Right ventricle myocardium inferior (tissue), 1 donor: ENCODE data around the gene HK1. TPM values are rescaled to one million over a fixed set of nuclear protein-coding genes. Genes with fewer than 3 reads are reported as not detected.

Experiments used
- ATAC-seq: fragments of 200-7000 bp; cut with Tn5 transposase; one replicate; pipeline ENCODE4 v1.9.1; 2020; ENCODE audit warnings: mild to moderate bottlenecking, moderate library complexity
- DNase-seq: peaks from one replicate; pipeline ENCODE4 v3.0.0; 2021; ENCODE audit errors: missing footprints
- intact Hi-C: fragments of 100-400 bp; cut with DNase I; formaldehyde crosslinking; loops from one replicate; pipeline ENCODE4 v1.11.0; 2022
- total RNA-seq: library from RNA; stranded (reverse); fragmentation: NEBNext Ultra II Directional; extraction: Animal tissue kit (Norgen Biotek cat#: 25700); gene quantifications from one replicate; pipeline ENCODE4 v1.2.1, GENCODE V29; 2021
- donor health status: DM: no; HTN: yes; CAD: no; lungs with severe emphysema.

HK1 gene
- total RNA-seq, 1 donor from 2014 or later = 186 TPM

DNA sequence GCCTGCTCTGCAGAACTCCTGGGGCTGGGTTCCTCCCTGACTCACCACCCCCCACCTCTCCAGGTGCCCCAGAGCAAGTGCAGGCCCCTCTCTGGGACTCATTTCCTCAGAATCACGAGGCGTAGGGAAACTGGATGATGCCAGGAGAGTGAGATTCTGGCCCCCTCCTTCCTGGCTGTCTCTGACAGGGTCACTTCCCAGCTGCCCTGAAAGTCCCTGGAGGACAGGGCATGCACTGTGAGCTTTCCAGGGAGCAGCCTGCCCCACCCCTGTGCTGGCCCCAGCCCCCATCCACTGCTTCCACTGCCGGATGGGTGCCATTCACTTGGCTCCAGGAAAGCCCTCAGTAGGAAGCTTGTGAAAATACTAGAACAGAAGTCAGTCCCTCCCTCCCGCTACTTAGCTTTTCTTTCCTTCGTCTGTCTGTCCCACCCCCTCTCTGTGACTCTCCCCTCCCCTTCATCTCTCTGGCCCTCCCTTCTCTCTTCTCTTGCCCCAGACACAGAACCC lies 128.1 kb downstream of the HK1 start:
- ATAC-seq = peak; percentile 44
- intact Hi-C loops = no loop called here

DNA sequence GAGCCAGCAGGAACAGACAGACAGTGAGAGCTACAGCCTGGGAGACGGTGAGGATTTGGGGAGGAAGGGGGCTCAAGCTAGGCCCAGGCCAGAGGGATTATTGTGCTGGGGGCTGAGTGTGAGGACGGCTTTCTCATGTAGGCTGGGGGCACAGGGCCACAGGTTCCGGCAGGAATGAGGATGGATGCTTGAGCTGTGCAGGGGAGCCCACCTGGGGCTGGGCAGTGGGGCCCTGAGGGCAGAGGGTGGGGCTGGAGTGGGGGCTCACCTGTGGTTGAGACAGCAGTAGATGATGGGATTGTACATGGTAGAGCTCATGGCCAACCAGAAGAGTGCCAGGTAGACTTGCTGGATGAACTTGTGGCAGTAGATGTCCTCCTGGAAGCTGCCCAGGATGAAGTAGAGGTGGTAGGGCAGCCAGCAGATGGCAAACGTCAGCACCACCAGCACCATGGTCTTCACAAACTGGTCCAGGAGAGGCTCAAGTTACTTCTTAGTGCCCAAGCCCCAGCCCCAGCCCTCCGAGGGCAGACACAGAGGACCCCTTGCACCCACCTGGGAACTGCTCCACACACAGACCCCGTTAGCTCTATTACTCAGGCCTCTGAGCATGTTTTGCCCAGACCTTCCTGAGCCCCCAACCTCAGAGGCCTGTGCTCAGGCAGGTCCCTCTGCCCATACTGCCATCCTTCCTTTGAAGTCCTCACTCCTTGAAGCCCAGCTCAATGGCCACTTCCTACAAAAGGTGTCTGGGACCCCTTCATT lies 128.7 kb downstream of the HK1 start:
- ATAC-seq (no peak), DNase-seq (no peak)
- intact Hi-C loops = no loop called here

More for the DNA sequence above, 128.1 kb downstream of the HK1 start:
- peak; percentile 73 for DNase-seq

DNA sequence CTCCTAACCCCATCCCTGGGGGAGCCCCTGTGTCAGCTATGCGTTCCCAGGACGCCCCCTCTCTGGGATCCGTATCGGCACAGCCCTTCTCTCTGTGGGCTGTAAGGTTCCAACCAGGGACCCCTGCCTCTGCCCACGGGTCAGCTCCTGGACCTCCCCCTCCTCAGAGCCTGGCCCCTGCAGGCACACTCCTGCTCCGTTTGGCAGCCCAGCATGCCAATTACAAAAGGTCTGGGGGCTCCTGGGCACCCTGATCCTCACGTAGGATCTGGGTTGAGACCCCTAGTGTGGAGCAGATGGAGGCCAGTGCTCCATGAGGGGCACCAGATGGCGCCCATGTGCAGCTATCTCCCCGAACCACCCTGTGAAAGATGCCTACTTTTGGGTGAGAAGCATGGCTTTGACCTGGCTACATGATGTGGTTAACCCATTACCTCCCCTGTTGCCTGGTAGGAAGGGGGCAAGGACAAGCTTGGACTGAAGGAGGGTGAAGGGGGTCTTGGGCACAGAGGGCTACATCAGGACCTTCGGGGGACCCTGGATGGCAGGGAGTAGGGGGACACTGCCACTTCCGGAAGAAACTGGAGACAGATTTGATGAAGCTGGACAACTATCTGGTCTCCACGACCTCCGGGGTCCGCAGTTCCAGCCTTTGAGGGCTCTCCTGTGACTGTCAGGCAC lies 129.5 kb downstream of the HK1 start:
- intact Hi-C loops = no loop called here
- no peak for ATAC-seq
- peak; percentile 71 for DNase-seq

DNA sequence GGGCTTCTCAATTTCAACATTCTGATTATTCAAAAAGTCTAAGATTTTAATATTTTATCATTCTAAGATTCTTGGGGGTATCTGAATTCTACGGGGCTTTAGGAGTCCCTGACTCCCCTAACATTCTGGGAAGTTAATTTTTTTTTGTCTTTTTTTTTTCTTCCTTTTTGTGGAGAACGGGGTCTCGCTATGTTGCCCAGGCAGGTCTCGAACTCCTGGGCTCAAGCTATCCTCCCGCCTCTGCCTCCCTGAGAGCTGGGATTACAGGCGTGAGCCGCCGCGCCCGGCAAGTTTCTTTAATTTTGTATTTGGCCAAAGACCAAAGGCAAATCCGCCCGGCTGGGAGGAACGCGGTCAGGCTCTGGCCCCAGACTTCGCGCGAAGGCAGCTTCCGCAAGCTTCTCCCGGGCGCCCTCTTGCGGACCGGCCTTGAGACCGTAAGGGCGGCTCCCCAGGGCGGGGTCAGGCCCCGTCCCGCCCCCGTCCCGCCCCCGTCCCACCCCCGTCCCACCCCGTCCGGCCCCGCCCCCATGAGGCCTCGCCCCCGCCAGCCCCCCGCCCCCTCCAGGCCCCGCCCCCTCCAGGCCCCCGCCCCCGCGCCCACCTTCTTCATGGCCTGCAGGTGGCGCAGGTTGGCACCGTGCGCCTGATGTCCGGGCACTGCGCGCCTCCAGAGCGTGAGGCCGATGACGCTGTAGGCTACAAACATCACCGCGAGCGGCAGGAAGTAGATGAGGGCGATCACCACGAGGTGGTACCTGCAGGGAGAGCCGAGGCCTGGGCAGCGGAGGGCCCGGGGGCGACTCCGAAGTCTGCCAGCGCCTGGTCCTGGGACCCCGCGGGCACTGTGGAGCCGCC lies 130.3 kb downstream of the HK1 start:
- intact Hi-C loops = no loop called here
- ATAC-seq (peak; percentile 88), DNase-seq (peak; percentile 98)

DNA sequence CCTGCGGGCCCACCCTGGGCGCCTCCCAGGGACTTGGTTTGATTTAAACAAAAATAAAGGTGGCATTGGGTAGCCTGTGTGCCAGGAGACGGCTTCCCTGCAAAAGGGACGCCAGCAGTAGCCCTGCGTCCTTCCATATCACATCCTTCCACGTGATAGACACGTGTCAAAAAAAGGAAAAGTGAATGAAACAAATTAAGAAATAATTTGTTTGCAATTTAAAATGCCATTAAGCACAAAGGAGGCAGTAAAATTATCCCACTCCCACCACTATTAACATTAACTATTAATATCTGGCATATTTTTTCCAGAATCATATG lies 130.8 kb downstream of the HK1 start:
- intact Hi-C loops = no loop called here
- no peak for DNase-seq
- ATAC-seq = no peak

DNA sequence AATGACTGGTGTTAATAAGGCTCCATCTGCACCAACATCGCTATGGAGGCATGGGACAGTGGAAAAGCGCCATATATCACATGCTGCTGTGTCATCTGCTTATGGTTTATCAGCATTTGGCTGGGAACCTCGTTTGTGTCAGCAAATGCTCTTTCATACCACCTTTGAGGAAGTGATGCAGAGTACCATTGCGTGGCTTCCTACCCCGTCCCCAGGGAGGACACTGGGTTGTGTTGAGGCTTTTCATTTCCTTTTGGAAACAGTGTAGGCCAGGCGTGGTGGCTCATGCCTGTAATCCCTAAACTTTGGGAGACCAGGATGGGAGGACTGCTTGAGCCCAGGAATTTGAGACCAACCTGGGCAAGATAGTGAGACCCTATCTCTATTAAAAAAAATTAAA lies 131.7 kb downstream of the HK1 start:
- DNase-seq (no peak), ATAC-seq (no peak)
- intact Hi-C loops = loop anchor here (5.0 kb wide), 2 partner anchors 173 to 227 kb away; no protein-coding TSS in a partner anchor

DNA sequence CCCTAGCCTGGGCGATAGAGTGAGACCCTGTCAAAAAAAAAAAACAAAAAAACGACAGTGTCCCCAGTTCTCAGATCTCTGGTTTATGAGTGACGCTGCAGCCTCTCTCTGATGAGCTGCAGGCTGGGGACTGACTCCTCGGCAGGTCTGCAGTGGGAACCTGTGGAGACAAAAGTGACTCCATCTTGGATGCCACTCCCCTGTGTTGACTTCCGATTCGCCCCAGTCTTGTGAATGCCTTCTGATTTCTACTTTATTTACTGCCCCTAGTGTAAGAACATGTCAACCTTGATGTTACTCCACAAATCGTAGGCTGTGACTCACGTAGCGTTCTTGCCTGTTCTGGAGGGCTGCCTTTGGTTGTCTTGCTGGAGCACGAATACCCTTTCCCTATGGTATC lies 132.2 kb downstream of the HK1 start:
- DNase-seq = no peak
- no peak for ATAC-seq
- intact Hi-C loops = loop anchor here (5.0 kb wide), 2 partner anchors 173 to 227 kb away; no protein-coding TSS in a partner anchor

DNA sequence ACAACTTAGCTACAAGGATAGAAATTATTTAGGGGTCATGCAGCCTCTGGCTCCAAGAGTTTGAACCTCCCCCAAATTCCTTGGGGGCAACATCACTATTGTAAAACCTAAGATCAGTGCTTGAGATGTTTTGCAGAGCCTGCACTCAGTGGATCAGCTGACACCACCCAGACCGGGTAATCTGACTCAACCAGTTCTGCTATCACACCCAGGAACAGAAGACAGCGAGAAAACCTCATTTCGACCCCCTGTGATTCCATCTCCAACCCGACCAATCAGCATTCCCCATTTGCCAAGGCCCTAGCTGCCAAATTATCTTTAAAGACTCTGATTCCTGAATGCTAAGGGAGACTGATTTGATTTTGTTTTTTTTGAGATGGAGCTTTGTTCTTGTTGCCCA lies 133.2 kb downstream of the HK1 start:
- DNase-seq (no peak), ATAC-seq (no peak)
- intact Hi-C loops = loop anchor here (5.0 kb wide), 2 partner anchors 174 to 226 kb away; no protein-coding TSS in a partner anchor

DNA sequence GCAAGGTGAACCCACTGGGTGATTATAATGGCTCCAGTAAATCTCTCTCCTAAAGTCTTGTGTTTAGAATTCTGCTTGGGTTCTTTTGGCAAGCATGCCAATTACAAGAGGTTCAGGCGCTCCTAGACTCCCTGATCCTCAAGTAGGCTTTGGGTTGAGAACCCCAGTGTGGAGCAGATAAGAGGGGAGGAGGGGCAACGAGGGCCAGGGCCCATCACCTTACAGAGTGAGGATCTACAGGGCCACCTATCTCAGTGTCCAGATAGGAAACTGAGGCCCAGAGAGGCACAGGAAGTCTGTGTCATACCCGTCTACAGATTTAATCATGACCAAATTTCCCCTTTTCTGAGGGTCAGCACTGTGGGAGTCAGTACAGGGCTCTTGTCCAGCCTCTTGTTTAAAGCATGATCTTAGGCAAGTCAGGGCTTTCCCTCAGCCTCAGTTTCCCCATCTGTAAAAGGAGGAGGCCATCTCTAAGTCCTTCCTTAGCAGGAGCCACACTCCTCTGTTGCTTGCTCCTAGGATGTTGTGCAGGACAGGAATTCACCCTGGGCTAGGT lies 134.0 kb downstream of the HK1 start:
- intact Hi-C loops = loop anchor here (5.0 kb wide), 2 partner anchors 175 to 225 kb away; no protein-coding TSS in a partner anchor
- no peak for DNase-seq
- no peak for ATAC-seq

DNA sequence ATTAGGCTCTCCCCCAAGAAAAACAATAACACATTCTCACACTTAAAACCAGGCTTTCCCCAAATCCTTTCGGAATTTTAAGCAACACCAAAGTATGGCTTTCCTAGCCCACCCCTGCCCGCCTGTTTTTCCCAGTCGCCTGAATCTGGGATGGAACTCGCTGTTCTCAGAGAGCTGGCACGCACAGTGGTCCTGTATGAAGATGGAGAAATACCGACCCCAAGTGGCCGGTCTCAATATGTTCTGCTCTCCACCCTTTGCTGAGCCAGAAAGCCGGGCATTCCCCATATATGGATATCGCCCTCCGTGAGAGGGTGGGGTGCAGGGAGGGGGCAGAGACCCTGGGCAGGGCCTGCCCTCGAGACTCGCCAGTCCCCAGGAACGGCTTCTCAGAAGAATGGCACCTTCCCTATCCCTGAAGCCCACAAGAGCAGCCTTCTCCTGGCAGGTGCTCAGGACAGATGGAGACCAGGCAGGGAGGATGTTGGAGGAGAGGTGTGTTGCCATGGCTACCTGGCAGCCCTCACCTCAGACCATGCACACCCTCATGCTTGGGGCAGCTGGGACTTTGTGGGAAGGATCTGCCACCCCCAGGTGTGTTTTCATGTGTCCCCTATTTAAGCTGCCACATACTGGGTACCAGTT lies 135.0 kb downstream of the HK1 start:
- intact Hi-C loops = loop anchor here (5.0 kb wide), 2 partner anchors 176 to 224 kb away; no protein-coding TSS in a partner anchor
- ATAC-seq (peak; percentile 38), DNase-seq (peak; percentile 79)

DNA sequence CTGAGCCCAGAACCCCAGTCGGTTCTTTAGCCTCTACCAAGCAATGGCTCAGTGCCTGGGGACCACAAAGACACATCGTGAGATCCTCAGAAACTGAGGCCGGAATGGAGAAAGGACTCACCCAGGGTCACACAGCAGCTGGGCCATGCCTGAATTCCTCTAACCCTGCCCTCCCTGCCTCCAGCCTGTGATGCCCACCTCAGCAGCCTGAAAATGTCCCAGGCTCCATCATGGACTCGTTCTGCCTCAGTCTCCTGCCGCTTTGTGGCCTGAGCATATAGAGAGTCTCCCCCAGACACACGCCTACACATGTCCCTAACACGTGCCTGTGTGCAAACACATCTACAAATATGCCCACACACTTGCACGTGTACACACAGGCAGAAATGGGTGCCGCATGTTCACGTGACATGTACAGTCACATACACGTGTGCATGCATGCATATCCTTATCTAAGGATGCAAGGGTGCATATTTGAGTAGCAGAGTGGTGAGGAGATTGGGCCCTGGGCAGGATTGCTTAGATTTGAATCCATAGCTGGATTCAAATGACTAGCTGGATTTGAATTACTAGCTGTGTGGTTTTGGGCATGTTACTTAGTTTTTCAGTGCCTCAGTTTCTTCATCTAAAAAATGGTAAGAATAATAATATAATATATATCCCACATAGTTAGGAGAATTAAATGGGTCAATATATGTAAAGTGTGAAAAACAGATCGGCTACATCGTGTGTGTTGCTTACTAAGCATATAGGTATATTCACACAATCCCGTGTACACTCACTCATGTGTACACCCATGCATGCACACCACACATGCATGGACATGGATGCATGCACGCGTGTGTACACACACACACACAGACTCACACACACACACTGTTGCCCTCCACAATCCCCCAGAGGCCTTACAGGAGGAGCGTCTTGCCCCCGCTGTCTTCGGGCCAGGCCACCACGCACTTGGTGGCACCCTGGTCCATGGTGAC lies 136.0 kb downstream of the HK1 start:
- DNase-seq = no peak
- intact Hi-C loops = loop anchor here (5.0 kb wide), 2 partner anchors 177 to 223 kb away; no protein-coding TSS in a partner anchor
- ATAC-seq = no peak

DNA sequence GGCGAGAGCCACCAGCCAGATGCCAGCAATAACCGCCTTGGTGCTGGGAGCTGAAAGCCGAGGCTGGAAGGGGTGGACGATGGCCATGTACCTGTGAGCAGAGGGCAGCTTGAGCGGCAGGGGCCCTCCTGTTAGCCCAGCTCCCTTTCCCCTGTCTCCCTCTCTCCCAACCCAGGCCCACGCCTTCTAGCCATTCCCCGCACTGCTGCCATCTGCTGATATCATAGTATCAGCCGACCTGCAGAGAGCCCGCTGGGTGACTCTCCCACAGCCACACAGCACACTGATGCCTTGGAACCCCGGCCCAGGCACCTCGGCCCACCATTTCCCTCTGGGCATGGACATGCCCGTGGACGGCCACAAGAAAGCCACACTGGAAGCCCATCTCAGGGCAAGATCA lies 136.8 kb downstream of the HK1 start:
- DNase-seq (no peak), ATAC-seq (no peak)
- intact Hi-C loops = no loop called here

DNA sequence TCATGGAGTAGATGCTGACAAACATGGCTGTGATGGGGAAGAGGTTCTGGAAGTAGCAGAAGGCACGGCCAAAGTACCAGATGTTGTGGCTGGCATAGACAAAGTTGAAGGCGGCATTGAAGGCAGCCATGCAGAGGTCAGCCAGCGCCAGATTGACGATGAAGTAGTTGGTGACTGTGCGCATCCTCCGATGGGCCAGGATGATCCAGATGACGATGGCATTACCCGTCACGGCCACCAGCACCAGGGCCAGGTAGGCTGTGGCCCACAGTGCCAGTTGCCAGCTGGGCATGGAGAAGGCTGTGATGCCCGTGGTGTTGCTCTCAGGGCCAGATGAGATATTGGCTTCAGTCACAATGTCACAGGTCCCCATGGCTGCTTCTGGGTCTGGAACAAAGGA lies 137.7 kb downstream of the HK1 start:
- DNase-seq (no peak), ATAC-seq (no peak)
- intact Hi-C loops = no loop called here

DNA sequence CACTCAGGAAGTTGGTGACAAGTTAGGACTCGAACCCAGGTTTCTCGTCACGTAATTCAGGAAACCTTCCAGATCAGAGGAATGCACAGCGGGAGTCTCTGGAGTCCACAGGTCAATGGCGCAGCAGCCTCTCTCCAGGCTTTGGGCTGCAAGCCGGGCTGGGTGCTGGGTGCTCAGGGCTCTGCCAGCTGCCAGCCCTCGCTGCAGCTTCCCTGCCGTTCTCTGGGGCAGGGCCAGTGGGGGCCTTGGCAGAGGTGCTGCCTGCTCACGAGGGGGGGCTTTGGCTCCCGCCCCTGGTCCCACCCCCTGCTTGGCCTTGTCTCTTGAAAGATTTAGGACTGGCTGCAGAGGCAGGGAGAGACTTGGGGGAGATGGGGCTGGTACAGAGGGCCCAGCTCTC lies 138.4 kb downstream of the HK1 start, which contains the start of gene TACR2:
TACR2 (minus strand) TSS at position 224 of the 400 bp plus-strand sequence. CDS start 595 bp downstream, outside the sequence.
- DNase-seq (no peak), ATAC-seq (no peak)
- intact Hi-C loops = no loop called here

DNA sequence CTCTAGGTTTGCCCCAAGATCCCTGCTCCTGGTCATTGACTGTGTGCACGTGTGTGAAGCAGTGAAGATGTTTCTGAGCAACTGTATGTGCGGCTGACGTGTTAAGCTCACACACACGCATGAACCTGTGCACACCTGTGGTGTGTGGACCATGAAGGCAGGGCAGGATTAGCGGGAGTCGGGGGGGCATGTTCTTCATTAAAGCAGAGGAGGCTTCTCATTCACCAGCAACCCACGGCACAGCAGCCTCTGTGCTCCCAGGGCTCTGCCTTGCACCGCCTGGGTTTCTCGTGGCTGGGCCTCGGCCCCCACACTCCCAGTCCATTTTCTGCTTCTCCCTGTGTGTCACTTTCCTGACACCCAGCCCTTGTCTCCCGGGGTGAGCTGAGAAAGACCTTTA lies 139.2 kb downstream of the HK1 start:
- ATAC-seq (no peak), DNase-seq (no peak)
- intact Hi-C loops = no loop called here

DNA sequence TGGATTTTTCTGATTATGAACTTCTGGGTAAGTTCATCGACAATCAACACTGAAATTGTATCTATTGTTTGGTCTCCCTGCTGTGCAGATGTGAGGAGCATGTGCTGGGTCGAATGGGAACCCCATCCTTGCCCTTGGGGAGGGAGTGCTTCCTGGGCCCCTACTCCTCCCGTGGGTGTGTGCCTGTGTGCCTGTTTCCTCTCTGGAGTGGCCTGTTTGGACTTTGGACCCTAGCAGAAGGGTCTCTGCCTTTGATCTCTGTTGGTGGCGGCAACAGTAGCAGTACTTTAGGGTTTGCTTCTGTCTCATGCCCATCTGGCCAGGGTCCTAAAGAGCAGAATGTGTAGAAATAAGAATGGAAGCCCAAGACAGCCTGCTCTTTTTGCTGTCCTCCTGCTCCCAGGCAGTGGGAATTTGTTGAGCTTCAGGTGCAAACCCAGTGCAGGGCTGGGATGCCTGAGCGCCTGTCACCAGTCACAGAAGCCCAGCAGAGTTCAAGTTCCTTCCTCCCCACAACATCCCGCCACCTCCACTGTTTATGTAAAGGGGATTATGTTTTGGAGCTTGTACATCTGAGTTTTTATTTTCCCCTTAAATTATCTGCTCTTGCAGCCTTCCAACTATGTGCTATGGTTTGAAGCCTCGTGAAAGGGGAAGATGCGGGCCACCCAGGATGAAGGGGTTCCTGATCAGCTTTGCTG lies 139.9 kb downstream of the HK1 start:
- ATAC-seq (no peak), DNase-seq (no peak)
- intact Hi-C loops = no loop called here
